ENCODE results near the gene WIPI1.

GRCh38 chr17:68489919-68490318, 32.6 kb upstream of the WIPI1 start:
- no peak for TF ChIP-seq POLR2A (IDR thresholded peaks at IDR 0.05)
- TF ChIP-seq, protein P1, sequence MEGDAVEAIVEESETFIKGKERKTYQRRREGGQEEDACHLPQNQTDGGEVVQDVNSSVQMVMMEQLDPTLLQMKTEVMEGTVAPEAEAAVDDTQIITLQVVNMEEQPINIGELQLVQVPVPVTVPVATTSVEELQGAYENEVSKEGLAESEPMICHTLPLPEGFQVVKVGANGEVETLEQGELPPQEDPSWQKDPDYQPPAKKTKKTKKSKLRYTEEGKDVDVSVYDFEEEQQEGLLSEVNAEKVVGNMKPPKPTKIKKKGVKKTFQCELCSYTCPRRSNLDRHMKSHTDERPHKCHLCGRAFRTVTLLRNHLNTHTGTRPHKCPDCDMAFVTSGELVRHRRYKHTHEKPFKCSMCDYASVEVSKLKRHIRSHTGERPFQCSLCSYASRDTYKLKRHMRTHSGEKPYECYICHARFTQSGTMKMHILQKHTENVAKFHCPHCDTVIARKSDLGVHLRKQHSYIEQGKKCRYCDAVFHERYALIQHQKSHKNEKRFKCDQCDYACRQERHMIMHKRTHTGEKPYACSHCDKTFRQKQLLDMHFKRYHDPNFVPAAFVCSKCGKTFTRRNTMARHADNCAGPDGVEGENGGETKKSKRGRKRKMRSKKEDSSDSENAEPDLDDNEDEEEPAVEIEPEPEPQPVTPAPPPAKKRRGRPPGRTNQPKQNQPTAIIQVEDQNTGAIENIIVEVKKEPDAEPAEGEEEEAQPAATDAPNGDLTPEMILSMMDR (IDR thresholded peaks at IDR 0.05) = no peak

All from suprapubic skin (tissue), 3 donors.